GM18907 (cell line): Measurements from ENCODE around the gene KLHL7.
"Not testable (repeated sequence)": the region's sequence is repeated elsewhere in the genome, so short reads cannot be mapped to it uniquely, and the experiment has no call there.

ENCODE experiments used
- ATAC-seq: cut with Tn5 transposase; IDR thresholded peaks from one replicate; pipeline ENCODE4 v1.9.1; 2021; ENCODE audit warnings: mild to moderate bottlenecking, moderate library complexity; ENCODE audit not compliant: unreplicated experiment

Gene KLHL7

GRCh38 chr7:23214423-23214822 is 108.8 kb downstream of the KLHL7 start:
- ATAC-seq: no peak

- ATAC-seq: no peak
Measured at GRCh38 chr7:23214938-23215337, 109.4 kb downstream of the KLHL7 start.

GRCh38 chr7:23216021-23216420 is 110.4 kb downstream of the KLHL7 start:
- ATAC-seq: no peak

- ATAC-seq: no peak
Measured at GRCh38 chr7:23218196-23218595, 112.6 kb downstream of the KLHL7 start.

GRCh38 chr7:23220690-23221305 is 115.2 kb downstream of the KLHL7 start:
- no peak for ATAC-seq

GRCh38 chr7:23222439-23223030 is 117.0 kb downstream of the KLHL7 start:
- no peak for ATAC-seq

GRCh38 chr7:23224364-23224763 is 118.8 kb downstream of the KLHL7 start:
- not testable (repeated sequence) for ATAC-seq

- no peak for ATAC-seq
Measured at GRCh38 chr7:23226844-23227450, 121.4 kb downstream of the KLHL7 start.
